Left colon (tissue), 2 donors: ENCODE data around the gene ZMAT5. TPM values are rescaled to one million over a fixed set of nuclear protein-coding genes. Genes with fewer than 3 reads are reported as not detected.

Experiments used
- total RNA-seq, 2 donors: library from RNA; stranded (reverse); fragmentation: NEBNext Ultra II Directional; extraction: Animal tissue kit (Norgen Biotek cat#: 25700); gene quantifications; one replicate each; pipeline ENCODE4 v1.2.1, GENCODE V29; 2021
- donor health status: DM: no; HTN: no; CAD: no.
- donor health status: DM: yes; HTN: yes; CAD: no.

Gene ZMAT5
- total RNA-seq, 2 donors from 2014 or later = 12.7 TPM

Other genes with a start within 250 kb of the ZMAT5 start
- gene THOC5, start 213.2 kb downstream of the ZMAT5 start, total RNA-seq = 10 to 100 TPM; 20.8 to 21.1 TPM
- gene NIPSNAP1, start 185.9 kb downstream of the ZMAT5 start, total RNA-seq = 10 to 100 TPM; 50.2 to 60.1 TPM
- gene NF2, start 163.4 kb downstream of the ZMAT5 start, total RNA-seq = 10 to 100 TPM; 38.2 to 41.5 TPM
- gene CABP7, start 47.0 kb downstream of the ZMAT5 start, total RNA-seq = under 1 TPM in 1 of 2 donors, not detected in 1; 0.12 TPM
- 100 to 1,000 TPM; 157 to 198 TPM for gene UQCR10, start 362 bp upstream of the ZMAT5 start, total RNA-seq
- gene ASCC2, start 71.3 kb upstream of the ZMAT5 start, total RNA-seq = 10 to 100 TPM; 63.0 to 71.3 TPM
- gene MTMR3, start 116.2 kb upstream of the ZMAT5 start, total RNA-seq = 10 to 100 TPM; 43.8 to 44.6 TPM